HG02642 (cell line): ENCODE measurements around the gene CEP170.
A peak's percentile ranks its signal among the peaks of the same experiment; 100 is the strongest.
"Not testable (repeated sequence)": the region's sequence is repeated elsewhere in the genome, so short reads cannot be mapped to it uniquely, and the experiment has no call there.

Source experiments
- ATAC-seq: cut with Tn5 transposase; IDR thresholded peaks from one replicate; pipeline ENCODE4 v1.9.1; 2021; ENCODE audit warnings: mild to moderate bottlenecking; ENCODE audit not compliant: unreplicated experiment, poor library complexity

CEP170 gene

DNA sequence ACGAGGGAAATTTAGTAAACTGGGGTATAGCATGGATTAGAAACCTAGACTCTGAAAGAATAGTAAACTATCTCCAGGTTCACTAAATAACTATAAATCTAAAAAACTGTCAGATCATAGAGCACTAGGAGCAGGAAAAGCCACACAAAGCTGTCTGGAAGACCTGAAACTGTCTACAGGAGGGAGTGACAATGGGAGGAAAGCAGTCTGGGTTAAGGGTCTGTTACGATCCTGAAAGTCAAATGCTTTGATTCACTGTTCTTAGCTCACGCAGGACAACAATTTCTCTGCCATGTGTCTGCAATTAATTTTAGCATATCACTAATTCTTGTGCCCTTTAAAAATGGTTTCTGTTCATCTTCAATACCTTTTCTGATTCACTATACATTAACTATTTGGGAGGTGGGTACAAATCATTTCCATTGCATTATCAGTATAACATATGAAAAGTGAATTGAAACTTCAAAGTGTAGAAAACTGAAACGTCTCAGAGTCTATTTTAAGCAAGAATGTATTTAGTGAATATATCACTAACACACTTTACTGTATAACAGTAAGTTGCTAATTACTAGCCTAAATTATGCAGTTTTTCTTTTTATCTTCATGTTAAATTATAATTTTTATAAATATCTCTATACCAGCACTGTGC is 18.4 kb downstream of the CEP170 start:
- ATAC-seq = peak; percentile 52

GRCh38 chr1:243234978-243235647 is 20.0 kb downstream of the CEP170 start:
- ATAC-seq = no peak

GRCh38 chr1:243233908-243234307 is 21.2 kb downstream of the CEP170 start:
- no peak for ATAC-seq

GRCh38 chr1:243230914-243231313 is 24.2 kb downstream of the CEP170 start:
- ATAC-seq = no peak

DNA sequence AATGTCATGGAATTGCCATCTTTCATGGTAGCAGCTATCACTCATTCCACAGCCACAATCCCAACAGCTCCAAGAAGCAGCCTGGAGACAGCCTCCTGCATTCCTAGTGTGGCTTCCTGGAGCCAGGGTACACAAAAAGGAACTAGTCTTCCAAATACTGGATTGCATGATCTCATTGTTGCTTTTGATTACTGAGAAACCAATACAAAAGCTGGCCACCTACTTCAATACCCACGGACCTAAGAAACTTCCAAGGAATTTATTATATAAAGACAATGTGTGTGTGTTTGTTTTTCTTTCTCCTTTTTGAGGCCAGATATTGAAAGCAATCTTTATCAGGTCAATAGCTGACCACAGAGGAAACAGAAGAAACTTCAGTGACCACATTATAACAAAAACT is 25.6 kb downstream of the CEP170 start:
- no peak for ATAC-seq

GRCh38 chr1:243227622-243228021 is 27.5 kb downstream of the CEP170 start:
- no peak for ATAC-seq

GRCh38 chr1:243218059-243218458 is 37.0 kb downstream of the CEP170 start:
- no peak for ATAC-seq

GRCh38 chr1:243217349-243217748 is 37.7 kb downstream of the CEP170 start:
- no peak for ATAC-seq

GRCh38 chr1:243216741-243217140 is 38.3 kb downstream of the CEP170 start:
- ATAC-seq = no peak

DNA sequence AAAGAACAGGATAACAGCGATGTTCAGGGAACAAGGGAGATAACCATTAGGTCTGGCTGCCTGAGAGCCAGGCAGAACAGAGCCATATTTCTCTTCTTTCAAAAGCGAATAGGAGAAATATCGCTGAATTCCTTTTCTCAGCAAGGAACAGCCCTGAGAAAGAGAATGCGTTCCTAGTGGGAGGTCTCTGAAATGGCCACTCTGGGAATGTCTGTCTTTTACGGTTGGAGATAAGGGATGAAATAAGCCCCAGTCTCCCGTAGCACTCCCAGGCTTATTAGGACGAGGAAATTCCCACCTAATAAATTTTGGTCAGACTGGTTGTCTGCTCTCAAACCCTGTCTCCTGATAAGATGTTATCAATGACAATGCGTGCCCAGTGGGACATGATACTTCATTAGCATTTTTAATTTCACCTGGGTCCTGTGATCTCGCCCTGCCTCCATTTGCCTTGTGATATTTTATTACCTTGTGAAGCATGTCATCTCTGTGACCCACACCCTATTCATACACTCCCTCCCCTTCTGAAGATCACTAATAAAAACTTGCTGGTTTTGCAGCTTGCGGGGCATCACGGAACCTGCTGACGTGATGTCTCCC is 39.7 kb downstream of the CEP170 start:
- ATAC-seq = not testable (repeated sequence)

DNA sequence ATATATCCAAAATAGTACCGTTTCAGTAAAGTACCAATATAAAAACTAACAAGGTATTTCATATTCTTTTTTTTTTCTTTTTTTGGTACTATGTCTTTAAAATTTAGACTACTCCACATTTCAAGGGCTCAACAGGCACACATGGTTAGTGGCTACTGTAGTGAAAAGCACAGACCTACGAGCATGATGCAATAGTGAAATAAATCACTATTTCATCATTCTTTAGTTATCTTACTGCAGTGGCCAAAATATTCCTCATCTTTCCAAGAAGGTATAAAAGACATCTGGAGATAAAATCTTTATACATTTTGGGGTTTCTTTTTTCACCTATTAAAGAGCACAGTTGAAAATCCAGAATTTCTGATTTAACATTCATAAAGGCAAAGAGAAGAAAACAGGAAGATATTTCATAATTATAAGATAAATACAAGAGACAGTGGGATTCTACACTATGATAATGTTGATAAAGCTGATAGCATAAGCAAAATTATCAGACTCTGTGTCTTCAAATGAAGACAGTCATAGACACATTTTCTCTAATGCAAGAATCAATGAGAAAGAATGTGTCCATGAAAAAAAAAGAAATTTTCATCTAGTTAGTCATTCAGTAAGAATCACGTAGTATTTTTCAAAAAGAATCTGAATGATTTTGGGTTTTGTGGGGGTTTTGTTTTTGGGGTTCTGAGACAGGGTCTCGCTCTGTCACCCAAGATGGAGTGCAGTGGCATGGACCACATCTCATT is 41.9 kb downstream of the CEP170 start:
- ATAC-seq = no peak

GRCh38 chr1:243211984-243212383 is 43.1 kb downstream of the CEP170 start:
- not testable (repeated sequence) for ATAC-seq

DNA sequence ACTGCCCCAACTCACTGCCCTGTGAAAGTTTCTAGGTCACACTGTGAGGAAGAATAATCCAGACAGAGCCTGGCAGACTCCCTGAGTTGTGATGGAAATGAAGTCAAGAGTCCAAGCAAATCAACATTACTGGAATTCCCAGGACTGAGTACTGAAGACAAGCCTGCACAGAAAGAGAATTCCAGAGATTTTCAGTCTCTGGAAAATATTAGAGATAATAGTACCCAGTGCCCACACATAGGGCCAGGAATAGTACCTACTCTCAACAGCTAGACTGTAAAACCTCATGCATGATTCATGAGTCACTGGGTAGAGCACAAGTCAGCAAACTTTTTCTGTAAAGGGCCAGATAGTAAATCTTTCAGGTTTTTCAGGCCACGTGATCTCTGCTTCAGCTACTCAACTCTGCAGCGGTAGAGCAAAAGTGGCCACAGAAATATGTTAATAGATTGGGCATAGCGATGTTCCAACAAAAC is 50.0 kb downstream of the CEP170 start:
- not testable (repeated sequence) for ATAC-seq

- ATAC-seq = not testable (repeated sequence)
These were observed 50.7 kb downstream of the CEP170 start for GRCh38 chr1:243204336-243204735.

DNA sequence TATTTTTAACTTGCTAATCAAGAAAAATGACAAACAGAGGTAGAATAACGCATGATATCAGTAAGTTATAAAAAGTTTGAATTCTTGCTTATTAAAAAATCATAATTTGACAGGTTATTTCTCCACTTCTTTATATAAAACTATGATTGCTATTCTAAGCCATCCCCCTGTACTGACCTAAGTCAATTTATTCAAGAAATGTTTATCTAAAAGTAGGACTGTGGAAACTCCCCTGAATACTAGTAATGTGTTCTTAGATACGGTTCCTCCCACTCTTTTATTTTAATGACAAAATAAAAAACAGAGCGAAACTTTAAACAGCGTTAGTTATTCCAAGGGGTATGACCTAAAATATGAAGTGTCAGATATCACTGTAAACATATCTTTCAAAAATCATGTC is 51.9 kb downstream of the CEP170 start:
- ATAC-seq = not testable (repeated sequence)

GRCh38 chr1:243201316-243201715 is 53.8 kb downstream of the CEP170 start:
- not testable (repeated sequence) for ATAC-seq

DNA sequence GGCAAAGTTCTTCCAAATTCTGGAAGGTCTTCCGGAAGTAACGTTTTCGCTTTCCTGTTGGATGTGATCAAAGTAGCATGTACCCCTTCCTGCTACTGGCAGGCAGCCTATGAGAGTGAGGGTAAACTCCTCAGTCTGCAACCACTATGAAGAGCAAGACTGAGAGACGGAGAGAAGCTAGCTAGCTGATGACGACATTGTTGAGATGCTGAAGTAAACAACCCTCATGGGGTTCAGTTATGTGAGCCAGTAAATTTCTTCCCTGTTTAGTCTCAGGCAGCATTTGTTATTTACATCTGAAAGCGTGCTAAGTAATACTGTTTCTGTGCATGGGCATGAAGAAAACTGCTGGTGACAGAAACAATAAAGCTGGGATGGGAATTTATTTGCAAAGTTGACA is 57.6 kb downstream of the CEP170 start:
- not testable (repeated sequence) for ATAC-seq

DNA sequence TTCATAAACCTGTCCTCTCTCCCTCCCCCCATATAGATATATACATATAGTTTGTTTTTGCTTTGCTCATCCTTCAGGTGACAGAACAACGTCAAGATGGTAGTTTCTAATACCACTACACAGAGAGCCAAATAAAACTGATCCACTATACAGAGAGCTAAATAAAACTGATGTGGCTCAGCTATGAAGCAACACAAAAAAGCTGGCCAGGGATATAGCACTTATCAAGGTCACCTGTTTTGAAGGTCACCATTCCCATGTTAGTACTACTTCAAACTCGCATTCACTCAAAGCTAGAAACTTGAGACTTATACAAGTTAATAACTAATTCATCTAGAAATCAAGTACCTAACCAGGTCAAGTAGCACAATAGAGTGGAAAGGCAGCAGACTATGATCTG is 61.8 kb downstream of the CEP170 start:
- not testable (repeated sequence) for ATAC-seq

DNA sequence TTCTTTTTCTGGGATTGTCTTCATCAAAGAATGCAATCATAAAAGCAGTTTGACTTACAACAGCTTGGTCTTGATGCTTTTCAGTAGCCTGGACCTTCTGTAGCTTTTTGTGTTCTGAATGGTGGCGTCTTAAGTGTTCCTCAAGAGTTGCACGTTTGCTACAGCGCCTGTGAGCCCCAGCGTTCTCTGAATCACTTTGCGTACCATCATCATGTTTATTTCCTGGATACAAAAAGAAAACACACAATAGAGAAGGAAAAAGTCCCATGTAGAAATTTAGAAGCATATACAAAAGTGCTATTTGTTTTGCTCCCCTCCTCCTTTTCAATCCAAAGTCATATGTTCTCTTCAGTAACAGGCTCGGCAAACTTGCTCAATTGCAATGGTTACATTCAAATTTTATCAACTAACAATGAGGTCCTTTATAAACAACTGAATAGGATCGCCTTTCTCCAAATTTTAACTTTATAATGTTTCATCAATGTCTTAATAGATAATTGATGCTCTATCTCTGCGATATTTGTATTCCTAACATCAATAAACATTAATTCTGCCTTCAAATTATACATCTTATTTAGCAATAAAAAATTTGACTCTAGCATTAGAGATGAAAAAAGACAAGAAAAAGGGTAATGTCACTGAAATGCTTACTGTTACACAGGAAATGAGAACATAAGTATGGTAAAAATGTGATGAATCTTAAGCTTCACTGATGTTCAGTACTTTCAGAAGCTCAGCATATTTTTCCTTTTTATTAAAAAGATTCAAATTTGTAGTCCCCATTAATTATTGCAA is 68.7 kb downstream of the CEP170 start:
- ATAC-seq = not testable (repeated sequence)

- ATAC-seq = not testable (repeated sequence)
These were observed 70.3 kb downstream of the CEP170 start for GRCh38 chr1:243184787-243185186.
